BLaER1 treated with 17β-estradiol and CSF1 and Interleukin-3, amounts not matched to agents 10 nM and 100 nM (cell line): ENCODE data around the gene FGFR1OP2.
"Not testable (repeated sequence)": the region's sequence is repeated elsewhere in the genome, so short reads cannot be mapped to it uniquely, and the experiment has no call there.

ENCODE experiments used
- H3K27ac ChIP-seq, 11 experiments: shearing (Covaris generic); formaldehyde crosslinking; 2 replicates each; pipeline ENCODE4 v1.8.1; 2022
- H3K27me3 ChIP-seq, 11 experiments: shearing (Covaris generic); formaldehyde crosslinking; 2 replicates each; pipeline ENCODE4 v1.8.1; 2022
- H3K36me3 ChIP-seq, 11 experiments: shearing (Covaris generic); formaldehyde crosslinking; 2 replicates each; pipeline ENCODE4 v1.8.1; 2022
- H3K4me1 ChIP-seq, 10 experiments: shearing (Covaris generic); formaldehyde crosslinking; 2 replicates each; pipeline ENCODE4 v1.8.1; 2022
- H3K4me2 ChIP-seq, 11 experiments: shearing (Covaris generic); formaldehyde crosslinking; 2 replicates each; pipeline ENCODE4 v1.8.1; 2022
- H3K4me3 ChIP-seq, 10 experiments: shearing (Covaris generic); formaldehyde crosslinking; 2 replicates each; pipeline ENCODE4 v1.8.1; 2022
- H3K9ac ChIP-seq, 11 experiments: shearing (Covaris generic); formaldehyde crosslinking; 2 replicates each; pipeline ENCODE4 v1.8.1; 2022
- H3K9me3 ChIP-seq, 11 experiments: shearing (Covaris generic); formaldehyde crosslinking; replicated peaks in 1 of 11; 2 replicates each; pipeline ENCODE4 v1.8.1; 2022
- H4K20me1 ChIP-seq, 11 experiments: shearing (Covaris generic); formaldehyde crosslinking; 2 replicates each; pipeline ENCODE4 v1.8.1; 2022
- Cebpa-rat ChIP-seq, 11 experiments: shearing (Covaris generic); IDR thresholded peaks; 2 replicates each; pipeline ENCODE4 v1.8.1; 2022

The FGFR1OP2 gene

DNA sequence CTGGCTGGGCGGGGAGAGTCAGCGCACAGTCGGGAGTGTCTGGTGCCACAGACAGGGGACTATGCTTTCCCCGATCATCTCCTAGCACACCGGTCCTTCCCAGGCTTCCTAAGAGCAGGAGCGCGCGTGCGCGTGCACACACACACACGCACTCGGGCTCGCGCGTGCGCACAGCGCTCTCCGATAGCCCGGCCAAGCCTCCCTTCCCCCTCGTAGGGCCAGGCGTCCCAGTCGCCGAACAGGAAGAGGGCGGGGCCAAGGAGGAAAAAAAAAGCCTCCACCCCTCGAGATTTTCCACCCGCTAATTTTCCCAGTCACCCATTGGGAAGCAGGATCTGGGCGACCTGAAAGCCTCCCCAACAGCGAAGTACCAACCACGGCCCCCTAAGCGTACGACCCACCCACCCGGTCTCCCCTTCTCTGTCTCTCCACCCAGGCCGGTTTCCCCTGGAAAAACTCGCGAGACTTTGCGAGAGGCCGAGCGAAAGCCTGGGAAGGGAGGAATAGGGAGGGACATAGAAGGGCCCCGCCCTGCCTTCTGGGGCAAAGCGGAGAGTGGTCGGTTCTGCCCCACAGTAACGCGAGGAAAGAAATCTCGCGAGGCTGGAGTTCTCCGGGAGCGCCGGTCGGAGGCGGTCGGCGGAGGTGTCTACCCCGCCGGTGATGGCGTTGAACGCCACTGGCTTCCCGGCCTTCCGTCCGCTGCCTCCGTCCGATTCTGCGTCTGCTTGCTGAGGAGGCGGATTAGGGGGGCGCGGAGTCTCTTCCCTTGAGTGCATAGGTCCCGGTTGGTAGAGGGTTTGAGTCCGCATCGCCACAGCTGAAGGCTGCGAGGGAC is at the start of gene FGFR1OP2, which contains the start of gene INTS13:
FGFR1OP2 (plus strand) TSS at position 608 of the 838 bp plus-strand sequence. CDS start 15,689 bp downstream, outside the sequence.
INTS13 (minus strand) TSS at position 119 of the 838 bp plus-strand sequence. CDS start 1,178 bp downstream, outside the sequence.
- Histone ChIP-seq H4K20me1 (peaks cover 18 to 68% (median 43%) of the 10 kb centered on the region in 11 experiments; a peak in 19 of 22 replicates), H3K9me3 (peaks cover 0 to 2% (median 0%) of the 10 kb centered on the region in 11 experiments; a peak in 3 of 22 replicates), H3K36me3 (peaks cover 0 to 23% (median 13%) of the 10 kb centered on the region in 11 experiments; a peak in 14 of 22 replicates), H3K4me1 (peaks cover 31 to 58% (median 53%) of the 10 kb centered on the region in 10 experiments), H3K9ac (peak within 1 kb of the TSS; percentile 96 to 99 (median 97)), H3K27ac (peak within 1 kb of the TSS; percentile 90 to 96 (median 93)), H3K4me2 (peak within 1 kb of the TSS; percentile 86 to 96 (median 91)), H3K27me3 (no peaks in the 10 kb centered on the region), H3K4me3 (peak within 1 kb of the TSS; percentile 93 to 98 (median 96))
- TF ChIP-seq Cebpa-rat (IDR thresholded peaks at IDR 0.05) = no peak

DNA sequence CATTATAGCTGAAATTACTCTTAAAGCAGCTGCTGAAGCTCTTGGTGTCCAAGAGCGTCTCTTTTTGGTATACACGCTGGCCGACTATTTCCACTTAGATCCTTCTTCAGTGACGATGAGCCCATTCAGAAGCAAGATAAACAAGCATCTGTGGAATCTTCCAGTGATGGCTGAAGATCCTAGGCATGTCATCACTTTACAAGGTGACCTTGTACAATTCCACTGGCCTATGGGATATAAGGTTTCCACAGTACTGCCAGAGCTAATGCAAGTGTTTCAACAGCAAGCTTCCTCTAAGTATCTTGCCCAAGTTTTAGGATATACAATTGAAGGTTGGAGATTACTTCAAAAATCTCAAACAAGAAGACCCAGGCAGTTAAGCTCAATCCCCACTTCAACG is 47.5 kb upstream of the FGFR1OP2 start:
- Histone ChIP-seq H3K36me3 (peaks cover 0 to 4% (median 0%) of the 10 kb centered on the region in 11 experiments; a peak in 2 of 22 replicates), H3K27ac (no peak overlapping the region), H4K20me1 (no peaks in the 10 kb centered on the region), H3K4me1 (no peaks in the 10 kb centered on the region), H3K9ac (no peak overlapping the region), H3K27me3 (no peaks in the 10 kb centered on the region), H3K9me3 (no peaks in the 10 kb centered on the region), H3K4me3 (no peak overlapping the region), H3K4me2 (no peak overlapping the region)
- no peak for TF ChIP-seq Cebpa-rat (IDR thresholded peaks at IDR 0.05)

DNA sequence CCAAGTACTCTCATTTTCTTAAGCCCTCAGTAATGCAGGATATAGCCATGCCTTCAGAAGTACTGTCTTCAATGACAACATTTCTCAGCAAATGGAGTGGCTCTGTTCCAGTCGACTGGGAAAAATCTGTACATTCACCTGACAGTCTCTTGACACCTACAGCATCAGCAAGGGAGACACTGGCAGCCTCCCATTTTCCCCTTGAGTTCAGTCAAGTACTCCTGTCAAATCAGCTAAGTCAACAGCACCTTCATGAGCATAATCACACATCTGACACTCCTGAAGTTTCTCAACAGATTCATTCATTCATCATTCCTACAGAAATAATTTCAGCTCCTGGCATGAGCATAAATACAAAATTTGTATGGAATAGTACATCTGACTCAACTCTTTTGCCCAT is 46.6 kb upstream of the FGFR1OP2 start:
- Histone ChIP-seq H3K9ac (no peak overlapping the region), H3K4me2 (no peak overlapping the region), H3K4me1 (no peaks in the 10 kb centered on the region), H3K36me3 (peaks cover 0 to 12% (median 6%) of the 10 kb centered on the region in 11 experiments; a peak in 7 of 22 replicates), H4K20me1 (no peaks in the 10 kb centered on the region), H3K4me3 (no peak overlapping the region), H3K9me3 (no peaks in the 10 kb centered on the region), H3K27me3 (no peaks in the 10 kb centered on the region), H3K27ac (no peak overlapping the region)
- no peak for TF ChIP-seq Cebpa-rat (IDR thresholded peaks at IDR 0.05)

- H3K4me1 ChIP-seq = no peaks in the 10 kb centered on the region
- H3K27ac ChIP-seq = no peak overlapping the region
- H3K4me3 ChIP-seq = no peak overlapping the region
- H4K20me1 ChIP-seq = no peaks in the 10 kb centered on the region
- no peak for TF ChIP-seq Cebpa-rat (IDR thresholded peaks at IDR 0.05)
- peaks cover 16 to 39% (median 26%) of the 10 kb centered on the region in 11 experiments for H3K36me3 ChIP-seq
- H3K9me3 ChIP-seq = peaks cover 0 to 11% (median 0%) of the 10 kb centered on the region in 11 experiments; a peak in 2 of 22 replicates
- no peaks in the 10 kb centered on the region for H3K27me3 ChIP-seq
- no peak overlapping the region for H3K4me2 ChIP-seq
- H3K9ac ChIP-seq = no peak overlapping the region
Measured at GRCh38 chr12:26895672-26896071, 42.6 kb upstream of the FGFR1OP2 start.

DNA sequence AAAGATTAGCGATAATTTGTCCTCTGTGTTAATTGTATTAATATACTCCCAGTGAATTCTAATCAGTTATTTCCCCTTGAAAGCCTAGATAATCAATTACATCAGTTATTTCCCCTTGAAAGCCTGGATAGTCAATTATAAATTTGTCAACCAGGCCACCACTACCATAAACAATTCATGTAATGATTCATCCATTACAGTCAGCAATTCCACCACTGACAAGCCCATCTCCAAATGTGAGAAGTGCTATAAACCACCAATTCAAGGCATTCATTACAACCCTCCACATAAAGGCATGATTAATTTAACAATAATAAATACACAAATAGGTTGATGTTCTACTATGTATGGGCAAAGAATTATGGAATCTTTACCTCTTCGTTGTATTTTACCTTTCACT is 41.4 kb upstream of the FGFR1OP2 start:
- Histone ChIP-seq H3K9me3 (peaks cover 0 to 11% (median 3%) of the 10 kb centered on the region in 11 experiments; a peak in 3 of 22 replicates), H3K36me3 (peaks cover 20 to 51% (median 38%) of the 10 kb centered on the region in 11 experiments), H3K4me3 (no peak overlapping the region), H3K27me3 (no peaks in the 10 kb centered on the region), H3K4me1 (no peaks in the 10 kb centered on the region), H3K27ac (no peak overlapping the region), H3K9ac (no peak overlapping the region), H3K4me2 (no peak overlapping the region), H4K20me1 (no peaks in the 10 kb centered on the region)
- no peak for TF ChIP-seq Cebpa-rat (IDR thresholded peaks at IDR 0.05)

DNA sequence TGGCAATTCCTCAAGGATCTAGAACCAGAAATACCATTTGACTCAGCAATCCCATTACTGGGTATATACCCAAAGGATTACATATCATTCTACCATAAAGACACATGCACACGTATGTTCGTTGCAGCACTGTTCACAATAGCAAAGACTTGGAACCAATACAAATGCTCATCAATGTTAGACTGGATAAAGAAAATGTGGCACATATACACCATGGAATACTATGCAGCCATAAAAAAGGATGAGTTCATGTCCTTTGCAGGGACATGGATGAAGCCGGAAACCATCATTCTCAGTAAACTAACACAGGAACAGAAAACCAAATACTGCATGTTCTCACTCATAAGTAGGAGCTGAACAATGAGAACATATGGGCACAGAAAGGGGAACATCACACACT is 34.9 kb upstream of the FGFR1OP2 start:
- Histone ChIP-seq H3K9me3 (peaks cover 19 to 32% (median 23%) of the 10 kb centered on the region in 11 experiments), H3K36me3 (peaks cover 68 to 99% (median 92%) of the 10 kb centered on the region in 11 experiments)
- H3K4me2 ChIP-seq, H3K9ac ChIP-seq, H3K27ac ChIP-seq, H4K20me1 ChIP-seq, H3K27me3 ChIP-seq, H3K4me3 ChIP-seq, H3K4me1 ChIP-seq: not testable (repeated sequence)

DNA sequence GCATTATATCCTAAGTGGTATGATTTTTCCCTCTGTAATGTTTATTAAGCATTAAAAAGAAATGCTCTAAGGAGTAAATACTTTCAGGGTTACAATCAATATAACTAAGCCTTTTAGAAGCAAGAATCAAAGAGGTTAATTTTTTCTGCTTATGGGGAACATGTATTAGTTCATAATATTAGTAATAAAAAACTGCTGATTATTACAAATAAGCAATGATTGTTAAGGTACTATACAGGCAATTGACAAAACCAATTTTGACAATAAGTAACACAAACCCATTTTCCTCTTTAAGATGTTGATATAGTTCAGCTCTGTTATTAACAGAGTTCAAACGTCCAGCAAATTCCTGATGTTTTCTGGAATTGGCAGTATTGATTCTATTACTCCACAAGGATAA is 32.2 kb upstream of the FGFR1OP2 start:
- 0 out of 22 replicates have a peak, but pooled peaks cover 0 to 4% (median 0%) of the 10 kb centered on the region in 11 experiments for H4K20me1 ChIP-seq
- no peaks in the 10 kb centered on the region for H3K27me3 ChIP-seq
- H3K36me3 ChIP-seq = peaks cover 83 to 99% (median 94%) of the 10 kb centered on the region in 11 experiments
- TF ChIP-seq Cebpa-rat (IDR thresholded peaks at IDR 0.05) = no peak
- no peak overlapping the region for H3K9ac ChIP-seq
- H3K4me3 ChIP-seq = no peak overlapping the region
- H3K9me3 ChIP-seq = peaks cover 19 to 25% (median 20%) of the 10 kb centered on the region in 11 experiments
- H3K4me2 ChIP-seq = no peak overlapping the region
- H3K27ac ChIP-seq = no peak overlapping the region
- no peaks in the 10 kb centered on the region for H3K4me1 ChIP-seq

DNA sequence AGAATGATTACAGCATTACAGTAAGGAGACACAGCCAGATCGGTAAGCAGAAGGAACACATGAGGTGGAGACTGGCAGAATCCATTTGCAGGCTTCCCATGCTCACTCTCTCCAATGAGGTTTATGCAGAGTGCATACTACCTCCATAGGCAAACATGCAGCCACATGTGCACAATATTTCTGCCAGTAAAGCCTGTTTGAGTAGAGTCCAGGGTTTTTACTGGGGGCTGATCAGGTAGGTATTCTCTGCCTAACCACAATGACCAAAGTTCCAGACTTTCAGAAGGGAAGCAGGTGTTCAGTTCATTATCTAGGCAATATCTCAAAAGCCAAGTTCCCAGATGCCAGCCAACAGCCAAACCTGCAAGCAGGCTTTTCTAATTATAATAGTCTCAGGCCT is 31.6 kb upstream of the FGFR1OP2 start:
- Histone ChIP-seq H3K27ac (no peak overlapping the region), H3K4me1 (no peaks in the 10 kb centered on the region), H3K27me3 (no peaks in the 10 kb centered on the region), H3K9me3 (peaks cover 19 to 24% (median 20%) of the 10 kb centered on the region in 11 experiments), H3K4me3 (no peak overlapping the region), H3K9ac (no peak overlapping the region), H4K20me1 (0 out of 22 replicates have a peak, but pooled peaks cover 0 to 4% (median 0%) of the 10 kb centered on the region in 11 experiments), H3K4me2 (no peak overlapping the region), H3K36me3 (peaks cover 84 to 99% (median 93%) of the 10 kb centered on the region in 11 experiments)
- no peak for TF ChIP-seq Cebpa-rat (IDR thresholded peaks at IDR 0.05)
